ENCODE data around the gene CRAT.

The CRAT gene

GRCh38 chr9:129071526-129072126 lies 39.0 kb downstream of the CRAT start:
- Histone ChIP-seq H3K4me1 (ENCODE audit: control insufficient read depth, insufficient read depth, low read length) (no peaks in the 10 kb centered on the region), H3K4me3 (ENCODE audit: low read length in 2 of 2) (no peak overlapping the region), H3K36me3 (ENCODE audit: control insufficient read depth in 2 of 2, insufficient read depth in 2 of 2, low read length in 2 of 2) (peaks cover 12 to 18% of the 10 kb centered on the region in 2 donors), H3K27ac (ENCODE audit: low read length) (no peak overlapping the region), H3K9ac (ENCODE audit: low read length in 2 of 2) (no peak overlapping the region), H3K27me3 (ENCODE audit: control insufficient read depth in 1 of 2, insufficient read depth in 2 of 2, low read length in 2 of 2) (no peaks in the 10 kb centered on the region), H3K9me3 (ENCODE audit: control insufficient read depth in 2 of 2, low read length in 2 of 2) (no peaks in the 10 kb centered on the region)

- peaks cover 14 to 18% of the 10 kb centered on the region in 2 donors for H3K36me3 ChIP-seq (ENCODE audit: control insufficient read depth in 2 of 2, insufficient read depth in 2 of 2, low read length in 2 of 2)
- H3K9ac ChIP-seq (ENCODE audit: low read length in 2 of 2) = no peak overlapping the region
Measured at GRCh38 chr9:129070696-129071525, 39.7 kb downstream of the CRAT start.

GRCh38 chr9:129069862-129070641 lies 40.5 kb downstream of the CRAT start:
- Histone ChIP-seq H3K9me3 (ENCODE audit: control insufficient read depth in 2 of 2, low read length in 2 of 2) (no peaks in the 10 kb centered on the region), H3K9ac (ENCODE audit: low read length in 2 of 2) (no peak overlapping the region), H3K27me3 (ENCODE audit: control insufficient read depth in 1 of 2, insufficient read depth in 2 of 2, low read length in 2 of 2) (no peaks in the 10 kb centered on the region), H3K36me3 (ENCODE audit: control insufficient read depth in 2 of 2, insufficient read depth in 2 of 2, low read length in 2 of 2) (peaks cover 19 to 23% of the 10 kb centered on the region in 2 donors), H3K4me1 (ENCODE audit: control insufficient read depth, insufficient read depth, low read length) (no peaks in the 10 kb centered on the region), H3K27ac (ENCODE audit: low read length) (no peak overlapping the region), H3K4me3 (ENCODE audit: low read length in 2 of 2) (no peak overlapping the region)

More at GRCh38 chr9:129070696-129071525, 39.7 kb downstream of the CRAT start:
- Histone ChIP-seq H3K27ac (ENCODE audit: low read length) (no peak overlapping the region), H3K4me3 (ENCODE audit: low read length in 2 of 2) (no peak overlapping the region), H3K4me1 (ENCODE audit: control insufficient read depth, insufficient read depth, low read length) (no peaks in the 10 kb centered on the region), H3K27me3 (ENCODE audit: control insufficient read depth in 1 of 2, insufficient read depth in 2 of 2, low read length in 2 of 2) (no peaks in the 10 kb centered on the region), H3K9me3 (ENCODE audit: control insufficient read depth in 2 of 2, low read length in 2 of 2) (no peaks in the 10 kb centered on the region)

- Histone ChIP-seq H3K27ac (ENCODE audit: low read length) (no peak overlapping the region), H3K36me3 (ENCODE audit: control insufficient read depth in 2 of 2, insufficient read depth in 2 of 2, low read length in 2 of 2) (peaks cover 22 to 23% of the 10 kb centered on the region in 2 donors), H3K27me3 (ENCODE audit: control insufficient read depth in 1 of 2, insufficient read depth in 2 of 2, low read length in 2 of 2) (no peaks in the 10 kb centered on the region), H3K9ac (ENCODE audit: low read length in 2 of 2) (no peak overlapping the region), H3K4me1 (ENCODE audit: control insufficient read depth, insufficient read depth, low read length) (no peaks in the 10 kb centered on the region), H3K4me3 (ENCODE audit: low read length in 2 of 2) (no peak overlapping the region), H3K9me3 (ENCODE audit: control insufficient read depth in 2 of 2, low read length in 2 of 2) (no peaks in the 10 kb centered on the region)
Measured at GRCh38 chr9:129068990-129069861, 41.4 kb downstream of the CRAT start.

- no peaks in the 10 kb centered on the region for H3K27me3 ChIP-seq (ENCODE audit: control insufficient read depth in 1 of 2, insufficient read depth in 2 of 2, low read length in 2 of 2)
- peaks cover 24 to 29% of the 10 kb centered on the region in 2 donors for H3K36me3 ChIP-seq (ENCODE audit: control insufficient read depth in 2 of 2, insufficient read depth in 2 of 2, low read length in 2 of 2)
- H3K4me3 ChIP-seq (ENCODE audit: low read length in 2 of 2) = no peak overlapping the region
- no peaks in the 10 kb centered on the region for H3K9me3 ChIP-seq (ENCODE audit: control insufficient read depth in 2 of 2, low read length in 2 of 2)
- no peak overlapping the region for H3K9ac ChIP-seq (ENCODE audit: low read length in 2 of 2)
- no peaks in the 10 kb centered on the region for H3K4me1 ChIP-seq (ENCODE audit: control insufficient read depth, insufficient read depth, low read length)
- H3K27ac ChIP-seq (ENCODE audit: low read length) = no peak overlapping the region
Measured at GRCh38 chr9:129068110-129068509, 42.5 kb downstream of the CRAT start.

- no peak overlapping the region for H3K4me3 ChIP-seq (ENCODE audit: low read length in 2 of 2)
- no peaks in the 10 kb centered on the region for H3K9me3 ChIP-seq (ENCODE audit: control insufficient read depth in 2 of 2, low read length in 2 of 2)
- H3K9ac ChIP-seq (ENCODE audit: low read length in 2 of 2) = no peak overlapping the region
- H3K4me1 ChIP-seq (ENCODE audit: control insufficient read depth, insufficient read depth, low read length) = no peaks in the 10 kb centered on the region
- H3K36me3 ChIP-seq (ENCODE audit: control insufficient read depth in 2 of 2, insufficient read depth in 2 of 2, low read length in 2 of 2) = peaks cover 36 to 42% of the 10 kb centered on the region in 2 donors
- no peak overlapping the region for H3K27ac ChIP-seq (ENCODE audit: low read length)
- H3K27me3 ChIP-seq (ENCODE audit: control insufficient read depth in 1 of 2, insufficient read depth in 2 of 2, low read length in 2 of 2) = no peaks in the 10 kb centered on the region
Measured at GRCh38 chr9:129064499-129064908, 46.1 kb downstream of the CRAT start.

GRCh38 chr9:129063061-129063460 lies 47.5 kb downstream of the CRAT start:
- Histone ChIP-seq H3K4me3 (ENCODE audit: low read length in 2 of 2) (no peak overlapping the region), H3K9ac (ENCODE audit: low read length in 2 of 2) (no peak overlapping the region), H3K4me1 (ENCODE audit: control insufficient read depth, insufficient read depth, low read length) (no peaks in the 10 kb centered on the region), H3K27ac (ENCODE audit: low read length) (no peak overlapping the region), H3K27me3 (ENCODE audit: control insufficient read depth in 1 of 2, insufficient read depth in 2 of 2, low read length in 2 of 2) (no peaks in the 10 kb centered on the region), H3K9me3 (ENCODE audit: control insufficient read depth in 2 of 2, low read length in 2 of 2) (no peaks in the 10 kb centered on the region), H3K36me3 (ENCODE audit: control insufficient read depth in 2 of 2, insufficient read depth in 2 of 2, low read length in 2 of 2) (peaks cover 38 to 44% of the 10 kb centered on the region in 2 donors)

GRCh38 chr9:129060991-129061390 lies 49.6 kb downstream of the CRAT start:
- Histone ChIP-seq H3K9me3 (ENCODE audit: control insufficient read depth in 2 of 2, low read length in 2 of 2) (no peaks in the 10 kb centered on the region), H3K9ac (ENCODE audit: low read length in 2 of 2) (no peak overlapping the region), H3K36me3 (ENCODE audit: control insufficient read depth in 2 of 2, insufficient read depth in 2 of 2, low read length in 2 of 2) (peaks cover 34 to 43% of the 10 kb centered on the region in 2 donors), H3K27ac (ENCODE audit: low read length) (no peak overlapping the region), H3K4me1 (ENCODE audit: control insufficient read depth, insufficient read depth, low read length) (no peaks in the 10 kb centered on the region), H3K4me3 (ENCODE audit: low read length in 2 of 2) (no peak overlapping the region), H3K27me3 (ENCODE audit: control insufficient read depth in 1 of 2, insufficient read depth in 2 of 2, low read length in 2 of 2) (no peaks in the 10 kb centered on the region)

GRCh38 chr9:129059796-129060785 lies 50.5 kb downstream of the CRAT start:
- Histone ChIP-seq H3K9ac (ENCODE audit: low read length in 2 of 2) (no peak overlapping the region), H3K27ac (ENCODE audit: low read length) (no peak overlapping the region), H3K4me3 (ENCODE audit: low read length in 2 of 2) (no peak overlapping the region), H3K9me3 (ENCODE audit: control insufficient read depth in 2 of 2, low read length in 2 of 2) (no peaks in the 10 kb centered on the region), H3K27me3 (ENCODE audit: control insufficient read depth in 1 of 2, insufficient read depth in 2 of 2, low read length in 2 of 2) (no peaks in the 10 kb centered on the region), H3K36me3 (ENCODE audit: control insufficient read depth in 2 of 2, insufficient read depth in 2 of 2, low read length in 2 of 2) (peaks cover 29 to 38% of the 10 kb centered on the region in 2 donors), H3K4me1 (ENCODE audit: control insufficient read depth, insufficient read depth, low read length) (no peaks in the 10 kb centered on the region)

All from stomach smooth muscle (tissue), 2 donors.